Neural crest cell (in vitro differentiated cells): ENCODE measurements around the gene BMP3. TPM values are rescaled to one million over a fixed set of nuclear protein-coding genes. Genes with fewer than 3 reads are reported as not detected.
A peak's percentile ranks its signal among the peaks of the same experiment; 100 is the strongest.

Experiments
- DNase-seq: peaks from one replicate; pipeline ENCODE4 v3.0.0; 2021; ENCODE audit warnings: low read depth, mixed read lengths, low spot score
- H3K27ac Mint-ChIP-seq: one replicate; pipeline ENCODE4 v1.8.0; 2021; ENCODE audit warnings: mild to moderate bottlenecking, mixed read lengths; ENCODE audit not compliant: unreplicated experiment
- H3K27me3 Mint-ChIP-seq: 2 replicates; pipeline ENCODE4 v1.8.0; 2021; ENCODE audit warnings: low read depth, mild to moderate bottlenecking, mixed read lengths
- H3K36me3 Mint-ChIP-seq: 2 replicates; pipeline ENCODE4 v1.8.0; 2021; ENCODE audit warnings: low read depth, mild to moderate bottlenecking, mixed read lengths
- H3K4me1 Mint-ChIP-seq: 2 replicates; pipeline ENCODE4 v1.8.0; 2021; ENCODE audit warnings: mixed read lengths
- H3K4me3 Mint-ChIP-seq: one replicate; pipeline ENCODE4 v1.8.0; 2021; ENCODE audit warnings: mild to moderate bottlenecking, mixed read lengths
- H3K9me3 Mint-ChIP-seq: 2 replicates; pipeline ENCODE4 v1.8.0; 2021; ENCODE audit warnings: mixed read lengths
- CTCF ChIP-seq: fragments of 200-600 bp; sonication (generic); conservative IDR thresholded peaks from 2 replicates; pipeline ENCODE4 v1.5.0; 2021; ENCODE audit warnings: antibody characterized with exemption, mild to moderate bottlenecking
- total RNA-seq: library from RNA; stranded (reverse); gene quantifications from 2 replicates; pipeline ENCODE4 v1.2.1, GENCODE V29; 2021

The BMP3 gene
- total RNA-seq, 1 donor from 2014 or later, result 0.40 TPM

GRCh38 chr4:81023484-81023883, 7.0 kb upstream of the BMP3 start:
- H3K9me3 Mint-ChIP-seq, result no peaks in the 10 kb centered on the region
- H3K4me3 Mint-ChIP-seq, result no peak overlapping the region
- H3K36me3 Mint-ChIP-seq, result no peaks in the 10 kb centered on the region
- no peak for DNase-seq
- no peak overlapping the region for H3K27ac Mint-ChIP-seq
- peaks cover 73% of the 10 kb centered on the region for H3K27me3 Mint-ChIP-seq
- H3K4me1 Mint-ChIP-seq, result no peaks in the 10 kb centered on the region
- TF ChIP-seq CTCF, result no peak

- Mint-ChIP-seq H3K27me3 (peaks cover 96% of the 10 kb centered on the region), H3K36me3 (no peaks in the 10 kb centered on the region), H3K27ac (no peak overlapping the region), H3K4me3 (peak overlapping the region; percentile 91), H3K4me1 (peaks cover 16% of the 10 kb centered on the region), H3K9me3 (no peaks in the 10 kb centered on the region)
- no peak for TF ChIP-seq CTCF
- no peak for DNase-seq
These were observed 678 bp downstream of the BMP3 start for GRCh38 chr4:81030981-81031791.

- TF ChIP-seq CTCF, result no peak
- H3K9me3 Mint-ChIP-seq, result no peaks in the 10 kb centered on the region
- H3K4me3 Mint-ChIP-seq, result peak overlapping the region; percentile 85
- H3K4me1 Mint-ChIP-seq, result peaks cover 16% of the 10 kb centered on the region
- DNase-seq, result no peak
- H3K27ac Mint-ChIP-seq, result no peak overlapping the region
- no peaks in the 10 kb centered on the region for H3K36me3 Mint-ChIP-seq
- peaks cover 91% of the 10 kb centered on the region for H3K27me3 Mint-ChIP-seq
These were observed 1.5 kb downstream of the BMP3 start for GRCh38 chr4:81031796-81032551.

- Mint-ChIP-seq H3K27ac (no peak overlapping the region), H3K36me3 (no peaks in the 10 kb centered on the region), H3K9me3 (no peaks in the 10 kb centered on the region), H3K4me3 (no peak overlapping the region), H3K27me3 (peaks cover 90% of the 10 kb centered on the region), H3K4me1 (peaks cover 16% of the 10 kb centered on the region)
- no peak for TF ChIP-seq CTCF
- DNase-seq, result no peak
These were observed 2.5 kb downstream of the BMP3 start for GRCh38 chr4:81032771-81033684.

- no peak overlapping the region for H3K4me3 Mint-ChIP-seq
- H3K27ac Mint-ChIP-seq, result no peak overlapping the region
These were observed 8.3 kb downstream of the BMP3 start for GRCh38 chr4:81038636-81039350.

More at GRCh38 chr4:81038636-81039350, 8.3 kb downstream of the BMP3 start:
- TF ChIP-seq CTCF, result no peak
- Mint-ChIP-seq H3K27me3 (peaks cover 87% of the 10 kb centered on the region), H3K4me1 (no peaks in the 10 kb centered on the region), H3K36me3 (no peaks in the 10 kb centered on the region), H3K9me3 (no peaks in the 10 kb centered on the region)
- DNase-seq, result no peak
